AG04450 (cell line): ENCODE measurements around the gene BCAS2. TPM values are rescaled to one million over a fixed set of nuclear protein-coding genes. Genes with fewer than 3 reads are reported as not detected.

Source experiments
- CTCF ChIA-PET: fragments of 300-600, 350-600 bp; formaldehyde crosslinking; extraction: SDS; loops from one replicate; lab custom pipeline; 2022; ENCODE audit warnings: antibody characterized with exemption, inconsistent platforms; lab: Charles Lee
- POLR2A ChIA-PET: fragments of 350-600 bp; formaldehyde crosslinking; extraction: SDS; loops from one replicate; lab custom pipeline; 2021; ENCODE audit warnings: antibody characterized with exemption, inconsistent platforms; lab: Yijun Ruan, JAX
- DNase-seq: peaks from one replicate; pipeline ENCODE4 v3.0.0-alpha.2; 2011; ENCODE audit warnings: low read depth, low spot score
- H3K27ac ChIP-seq: one replicate; pipeline ENCODE4 v1.5.1; 2012; ENCODE audit warnings: low read depth, low read length, control low read depth
- H3K27me3 ChIP-seq: one replicate; pipeline ENCODE4 v1.6.0; 2012; ENCODE audit warnings: low read length; ENCODE audit not compliant: control insufficient read depth, insufficient read depth
- H3K4me3 ChIP-seq: 2 replicates; pipeline ENCODE4 v1.5.1; 2011; ENCODE audit warnings: mild to moderate bottlenecking, low read depth, low read length, control low read depth
- H3K9me3 ChIP-seq: 2 replicates; pipeline ENCODE4 v1.5.1; 2012; ENCODE audit warnings: low read length; ENCODE audit not compliant: control insufficient read depth, insufficient read depth
- CTCF ChIP-seq: IDR thresholded peaks from 2 replicates; pipeline ENCODE4 v1.5.1; 2011; ENCODE audit warnings: low read depth, low read length, control low read depth, inconsistent platforms
- polyA plus RNA-seq: library from polyadenylated mRNA; depleted of rRNA; stranded (reverse); fragments of >200 nt; gene quantifications from 2 replicates; pipeline ENCODE4 v1.2.3, GENCODE V29; 2011

BCAS2 gene
- polyA plus RNA-seq, 1 experiment = 52.1 TPM

DNA sequence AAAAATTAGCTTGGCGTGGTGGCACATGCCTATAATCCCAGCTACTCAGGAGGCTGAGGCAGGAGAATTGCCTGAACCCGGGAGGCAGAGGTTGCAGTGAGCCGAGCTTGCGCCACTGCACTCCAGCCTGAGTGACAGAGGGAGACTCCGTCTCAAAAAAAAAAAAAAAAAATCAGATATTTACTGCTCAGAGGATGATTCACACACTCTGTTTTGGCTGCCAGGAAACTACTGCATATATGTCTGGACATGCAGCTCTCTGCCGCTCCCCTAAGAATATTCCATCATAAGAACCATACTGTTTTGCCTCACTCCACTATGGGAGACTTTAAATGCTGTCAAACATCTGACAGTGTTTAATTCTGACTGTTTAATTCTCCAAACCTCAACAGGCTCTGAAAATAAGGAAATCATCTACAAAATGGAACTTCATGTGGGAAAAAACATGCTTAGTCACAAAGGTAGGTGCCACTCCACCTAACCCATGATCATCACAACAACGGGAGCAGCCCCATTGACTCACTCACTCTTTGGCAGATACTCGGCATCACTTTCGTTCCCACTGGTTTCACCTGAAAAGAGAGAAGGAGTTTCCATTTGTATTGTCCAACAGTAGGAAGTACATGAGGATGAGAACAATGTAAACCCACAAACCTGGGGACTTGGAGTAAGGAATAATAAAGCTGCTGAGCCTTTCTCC lies 29.3 kb upstream of the BCAS2 start:
- ChIA-PET CTCF (no interaction called here), POLR2A (no interaction called here)
- H3K27me3 ChIP-seq = no peaks in the 10 kb centered on the region
- no peaks in the 10 kb centered on the region for H3K9me3 ChIP-seq
- H3K4me3 ChIP-seq = no peak overlapping the region
- TF ChIP-seq CTCF = no peak
- H3K27ac ChIP-seq = no peak overlapping the region
- DNase-seq = no peak

GRCh38 chr1:114609826-114610225 lies 28.4 kb upstream of the BCAS2 start:
- Histone ChIP-seq H3K27me3 (no peaks in the 10 kb centered on the region), H3K4me3 (no peak overlapping the region), H3K27ac (no peak overlapping the region), H3K9me3 (no peaks in the 10 kb centered on the region)
- TF ChIP-seq CTCF = no peak
- CTCF ChIA-PET = no interaction called here
- no peak for DNase-seq
- POLR2A ChIA-PET = no interaction called here

GRCh38 chr1:114609026-114609425 lies 27.6 kb upstream of the BCAS2 start:
- no peak for DNase-seq
- Histone ChIP-seq H3K27ac (no peak overlapping the region), H3K4me3 (no peak overlapping the region), H3K27me3 (no peaks in the 10 kb centered on the region), H3K9me3 (no peaks in the 10 kb centered on the region)
- CTCF ChIA-PET = no interaction called here
- no peak for TF ChIP-seq CTCF
- POLR2A ChIA-PET = no interaction called here

DNA sequence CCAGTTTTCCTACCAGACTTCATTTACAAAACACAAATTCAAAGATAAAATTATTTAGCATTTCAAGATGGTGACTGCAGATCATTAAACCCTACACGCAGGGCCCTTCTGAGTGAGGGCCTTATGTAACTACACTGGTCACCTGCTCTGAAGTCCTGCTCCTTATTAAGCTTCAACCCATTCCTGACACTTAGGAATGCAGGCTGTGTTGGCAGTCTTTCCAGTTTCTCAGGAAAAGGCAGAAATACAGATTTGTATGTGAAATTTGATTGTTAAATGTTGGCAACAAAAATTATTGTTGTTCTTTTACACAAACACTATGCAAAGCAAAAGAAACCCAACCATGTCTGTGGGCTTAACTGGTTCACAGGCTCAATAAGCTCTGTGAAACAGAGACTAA lies 25.8 kb upstream of the BCAS2 start:
- ChIA-PET CTCF (no interaction called here), POLR2A (no interaction called here)

More for the DNA sequence above, 25.8 kb upstream of the BCAS2 start:
- Histone ChIP-seq H3K27me3 (no peaks in the 10 kb centered on the region), H3K9me3 (no peaks in the 10 kb centered on the region), H3K4me3 (no peak overlapping the region), H3K27ac (no peak overlapping the region)
- no peak for DNase-seq
- TF ChIP-seq CTCF = no peak
